GM12878 (cell line): ENCODE measurements around the gene MCAT. TPM values are rescaled to one million over a fixed set of nuclear protein-coding genes. Genes with fewer than 3 reads are reported as not detected.

Experiments used
- ATAC-seq: fragments of 200-7000 bp; cut with Tn5 transposase; 3 replicates; pipeline ENCODE4 v1.9.1; 2020; ENCODE audit warnings: mild to moderate bottlenecking, moderate library complexity
- BruUV-seq: library from RNA; stranded (reverse); fragments of 400-500 nt; replicated peaks from 2 replicates; lab custom pipeline; 2021; lab: Mats Ljungman, UMichigan
- CTCF ChIA-PET: fragments of 300-600 bp; sonication (Branson Sonifier 250); formaldehyde crosslinking; extraction: SDS; loops from one replicate; lab custom pipeline; 2021; ENCODE audit warnings: inconsistent platforms; lab: Yijun Ruan, JAX
- POLR2A ChIA-PET: fragments of 350-600 bp; formaldehyde crosslinking; extraction: SDS; loops from one replicate; lab custom pipeline; 2021; ENCODE audit warnings: inconsistent platforms; lab: Charles Lee
- RAD21 ChIA-PET: fragments of 300-600 bp; sonication (Branson Sonifier 250); formaldehyde crosslinking; loops from one replicate; lab custom pipeline; 2023; ENCODE audit warnings: antibody characterized with exemption; ENCODE audit not compliant: unreplicated experiment; lab: Charles Lee
- SMC1A ChIA-PET: fragments of 300-600 bp; sonication (Branson Sonifier 250); formaldehyde crosslinking; loops from one replicate; lab custom pipeline; 2023; ENCODE audit not compliant: unreplicated experiment, uncharacterized antibody; lab: Charles Lee
- DNase-seq: peaks from one replicate; pipeline ENCODE4 v3.0.0-alpha.2; 2011; ENCODE audit warnings: low read depth, low spot score
- FAIRE-seq: peaks from 3 replicates; lab custom pipeline; 2011; peaks lifted over from hg19 to GRCh38; lab: Jason Lieb, UNC
- H2AFZ ChIP-seq: 2 replicates; pipeline ENCODE4 v1.6.0; 2011; ENCODE audit warnings: low read depth, low read length, control low read depth; ENCODE audit not compliant: control insufficient read depth
- H3K27ac ChIP-seq: 2 replicates; pipeline ENCODE4 v1.5.1; 2011; ENCODE audit warnings: control low read depth; ENCODE audit not compliant: control insufficient read depth, insufficient read depth
- H3K27me3 ChIP-seq, 2 experiments: replicated peaks in 1 of 2; 2 replicates each; pipeline versions ENCODE4 v1.6.0 to v1.6.1; 2011; ENCODE audit warnings: low read length in 1 of 2; ENCODE audit not compliant: control insufficient read depth in 2 of 2, insufficient read depth in 2 of 2
- H3K36me3 ChIP-seq, 2 experiments: 2 replicates each; pipeline ENCODE4 v1.5.1; 2011; ENCODE audit warnings: low read length in 1 of 2; ENCODE audit not compliant: control insufficient read depth in 2 of 2, insufficient read depth in 2 of 2
- H3K4me1 ChIP-seq: 2 replicates; pipeline ENCODE4 v1.6.1; 2011; ENCODE audit warnings: mild to moderate bottlenecking, low read length, moderate library complexity, mixed read lengths; ENCODE audit not compliant: control insufficient read depth, insufficient read depth
- H3K4me2 ChIP-seq: 2 replicates; pipeline ENCODE4 v1.6.0; 2011; ENCODE audit warnings: control low read depth; ENCODE audit not compliant: control insufficient read depth, insufficient read depth
- H3K4me3 ChIP-seq: fragments of 200-600 bp; sonication (generic); 2 replicates; pipeline ENCODE4 v1.5.1; 2016
- H3K79me2 ChIP-seq: 2 replicates; pipeline ENCODE4 v1.6.0; 2011; ENCODE audit warnings: low read length; ENCODE audit not compliant: control insufficient read depth, insufficient read depth
- H3K9ac ChIP-seq: 2 replicates; pipeline ENCODE4 v1.8.0; 2011; ENCODE audit warnings: low read length, control low read depth, mixed read lengths; ENCODE audit not compliant: control insufficient read depth, insufficient read depth
- H3K9me3 ChIP-seq: replicated peaks from 3 replicates; pipeline ENCODE4 v1.5.1; 2011; ENCODE audit warnings: mild to moderate bottlenecking, low read length; ENCODE audit not compliant: control insufficient read depth, insufficient read depth
- H4K20me1 ChIP-seq: 2 replicates; pipeline ENCODE4 v1.6.0; 2011; ENCODE audit not compliant: control insufficient read depth, insufficient read depth
- ATF2 ChIP-seq: IDR thresholded peaks from 2 replicates; pipeline ENCODE4 v1.6.1; 2012; ENCODE audit warnings: low read length, inconsistent platforms
- BACH1 ChIP-seq: fragments of 450-650 bp; IDR thresholded peaks from 2 replicates; pipeline ENCODE4 v1.6.1; 2017; ENCODE audit warnings: mild to moderate bottlenecking, borderline replicate concordance
- E4F1 ChIP-seq: fragments of 450-650 bp; IDR thresholded peaks from 2 replicates; pipeline ENCODE4 v1.6.1; 2018; ENCODE audit warnings: borderline replicate concordance, mild to moderate bottlenecking; ENCODE audit not compliant: partially characterized antibody
- EZH2 ChIP-seq: IDR thresholded peaks from 2 replicates; pipeline ENCODE4 v1.6.1; 2012; ENCODE audit warnings: low read depth, mild to moderate bottlenecking, control low read depth, inconsistent platforms, low read length, borderline replicate concordance; ENCODE audit not compliant: control insufficient read depth
- GABPA ChIP-seq: IDR thresholded peaks from 2 replicates; pipeline ENCODE4 v1.6.1; 2014; ENCODE audit warnings: antibody characterized with exemption, low read depth, mild to moderate bottlenecking, inconsistent platforms
- GATAD2B ChIP-seq: fragments of 450-650 bp; conservative IDR thresholded peaks from 2 replicates; pipeline ENCODE4 v1.6.1; 2017; ENCODE audit warnings: low read depth, mild to moderate bottlenecking, moderate library complexity
- HDAC2 ChIP-seq: fragments of 200-600 bp; sonication (generic); IDR thresholded peaks from 2 replicates; pipeline ENCODE4 v1.6.1; 2017
- HDAC6 ChIP-seq: fragments of 200-600 bp; sonication (generic); IDR thresholded peaks from one replicate; pipeline ENCODE4 v1.8.0; 2017; ENCODE audit warnings: antibody characterized with exemption; ENCODE audit not compliant: unreplicated experiment
- HSF1 ChIP-seq: fragments of 150-350 bp; IDR thresholded peaks from 2 replicates; pipeline ENCODE4 v1.6.1; 2014; ENCODE audit warnings: mild to moderate bottlenecking, low read depth, low read length
- IRF5 ChIP-seq: fragments of 450-650 bp; IDR thresholded peaks from 2 replicates; pipeline ENCODE4 v1.6.1; 2017; ENCODE audit warnings: borderline replicate concordance
- MEF2A ChIP-seq: IDR thresholded peaks from 2 replicates; pipeline ENCODE4 v1.6.1; 2011; ENCODE audit warnings: low read depth, mild to moderate bottlenecking, low read length, moderate library complexity; ENCODE audit not compliant: insufficient read depth
- MTA3 ChIP-seq: IDR thresholded peaks from 2 replicates; pipeline ENCODE4 v1.6.1; 2012; ENCODE audit warnings: low read length, inconsistent platforms, borderline replicate concordance
- NR2F1 ChIP-seq: fragments of 450-650 bp; conservative IDR thresholded peaks from 2 replicates; pipeline ENCODE4 v1.6.1; 2017; ENCODE audit warnings: mild to moderate bottlenecking
- SIN3A ChIP-seq: IDR thresholded peaks from 2 replicates; pipeline ENCODE4 v1.6.1; 2012; ENCODE audit warnings: low read depth, low read length, improper control_type of control experiment
- SP1 ChIP-seq: IDR thresholded peaks from one replicate; pipeline ENCODE4 v1.6.1; 2011; ENCODE audit warnings: low read depth, low read length
- SREBF2 ChIP-seq: IDR thresholded peaks from 2 replicates; pipeline ENCODE4 v1.6.1; 2012; ENCODE audit warnings: mild to moderate bottlenecking, low read length
- WGBS: methylation state at CpG from one replicate; pipeline ENCODE4 v1.1.6; 2016; ENCODE audit warnings: low lambda C conversion rate; ENCODE audit not compliant: insufficient replicate concordance, insufficient coverage; ENCODE audit errors: missing lambda C conversion rate; 5-methylcytosine and 5-hydroxymethylcytosine counted together
- in situ Hi-C: fragments of 300-500 bp; cut with MboI; formaldehyde crosslinking; loops from 9 replicates; pipeline ENCODE4 v1.14.3; 2018; ENCODE audit warnings: mixed read lengths
- intact Hi-C: fragments of 100-400 bp; cut with micrococcal nuclease; formaldehyde crosslinking; loops from one replicate; pipeline ENCODE4 v1.14.2; 2022; ENCODE audit not compliant: unreplicated experiment
- polyA plus RNA-seq, 11 experiments: library from polyadenylated mRNA; depleted of rRNA in 4 of 11; unstranded in 6 of 11; stranded (reverse) in 5 of 11; fragments of >200 nt; fragmentation: Nextera tagmentation in 4 of 11; fragmentation: Illumina TruSeq in 1 of 11; extraction: Ambion mirVana in 4 of 11; extraction: Trizol in 1 of 11; gene quantifications; 1 replicate in 1 of 11; 2 replicates in 10 of 11; pipeline versions ENCODE4 v1.2.1 to v1.2.3, GENCODE V29; 2011 to 2016; ENCODE audit warnings: inconsistent platforms in 2 of 11, missing spikeins in 2 of 11, low read depth in 1 of 11
- total RNA-seq, 4 experiments: library from RNA; depleted of rRNA in 3 of 4; stranded (reverse); fragments of >200 nt in 3 of 4; fragmentation: Illumina TruSeq in 1 of 4; extraction: Trizol in 1 of 4; gene quantifications; 2 replicates each; pipeline versions ENCODE4 v1.2.1 to v1.2.3, GENCODE V29; 2013 to 2021
- TF ChIP-seq, protein P1 (sequence below): fragments of 450-650 bp; IDR thresholded peaks from 2 replicates; pipeline ENCODE4 v1.6.1; 2014; ENCODE audit warnings: mild to moderate bottlenecking

Gene MCAT
- total and polyA plus RNA-seq, 10 of the 15 experiments (the other 5 are each of a cell fraction or from before 2014, with no cell fraction given), result 3.6 to 29.1 (median 19.3) TPM

GRCh38 chr22:43090130-43090789, 52.9 kb downstream of the MCAT start:
- ChIA-PET POLR2A (no interaction called here), RAD21 (interaction anchor here (0.8 to 1.4 kb wide), 2 partner anchors 56 to 122 kb away, joined by 3 to 4 read pairs; no protein-coding TSS in a partner anchor), SMC1A (no interaction called here), CTCF (interaction anchor here (0.8 to 2.0 kb wide), 11 partner anchors 46 to 469 kb away, joined by 3 to 10 read pairs (median 3); no protein-coding TSS in a partner anchor)
- H3K9me3 ChIP-seq, result no peaks in the 10 kb centered on the region; the same call in 2 of the 3 replicates
- no peak overlapping the region for H3K27ac ChIP-seq
- peak; percentile 46 for DNase-seq
- H3K36me3 ChIP-seq, result no peaks in the 10 kb centered on the region
- no peak overlapping the region for H3K9ac ChIP-seq
- intact Hi-C loops, result loop anchor here (1.0 to 5.0 kb wide), 2 partner anchors 310 to 428 kb away; no protein-coding TSS in a partner anchor
- H2AFZ ChIP-seq, result no peak overlapping the region
- peak; percentile 55 for ATAC-seq
- WGBS, result 35% methylated on average over 6 of the region's 6 CpGs
- H3K4me1 ChIP-seq, result peaks cover 15% of the 10 kb centered on the region
- in situ Hi-C loops, result no loop called here
- FAIRE-seq, result peak; percentile 89
- H3K79me2 ChIP-seq, result no peaks in the 10 kb centered on the region; the same call in 1 of the 2 replicates
- no peaks in the 10 kb centered on the region for H4K20me1 ChIP-seq
- H3K4me2 ChIP-seq, result no peak overlapping the region
- no TSS peak for BruUV-seq
- H3K27me3 ChIP-seq, result no peaks in the 10 kb centered on the region
- H3K4me3 ChIP-seq, result no peak overlapping the region
- TF ChIP-seq IRF5, result no peak
- TF ChIP-seq GABPA, result no peak
- no peak for TF ChIP-seq MTA3
- no peak for TF ChIP-seq ATF2
- no peak for TF ChIP-seq HDAC6
- no peak for TF ChIP-seq BACH1
- TF ChIP-seq, protein P1, sequence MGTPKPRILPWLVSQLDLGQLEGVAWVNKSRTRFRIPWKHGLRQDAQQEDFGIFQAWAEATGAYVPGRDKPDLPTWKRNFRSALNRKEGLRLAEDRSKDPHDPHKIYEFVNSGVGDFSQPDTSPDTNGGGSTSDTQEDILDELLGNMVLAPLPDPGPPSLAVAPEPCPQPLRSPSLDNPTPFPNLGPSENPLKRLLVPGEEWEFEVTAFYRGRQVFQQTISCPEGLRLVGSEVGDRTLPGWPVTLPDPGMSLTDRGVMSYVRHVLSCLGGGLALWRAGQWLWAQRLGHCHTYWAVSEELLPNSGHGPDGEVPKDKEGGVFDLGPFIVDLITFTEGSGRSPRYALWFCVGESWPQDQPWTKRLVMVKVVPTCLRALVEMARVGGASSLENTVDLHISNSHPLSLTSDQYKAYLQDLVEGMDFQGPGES, result no peak
- TF ChIP-seq HSF1, result no peak
- no peak for TF ChIP-seq MEF2A
- no peak for TF ChIP-seq SREBF2
- no peak for TF ChIP-seq SIN3A
- no peak for TF ChIP-seq HDAC2
- no peak for TF ChIP-seq SP1
- no peak for TF ChIP-seq GATAD2B
- TF ChIP-seq E4F1, result no peak
- TF ChIP-seq EZH2, result no peak
- no peak for TF ChIP-seq NR2F1
